H9 (cell line): ENCODE results near the gene FILIP1. TPM values are rescaled to one million over a fixed set of nuclear protein-coding genes. Genes with fewer than 3 reads are reported as not detected.

Source experiments
- DNase-seq: peaks from one replicate; pipeline ENCODE4 v3.0.0-alpha.2; 2017
- H2AFZ ChIP-seq: one replicate; pipeline ENCODE4 v1.6.1; 2013; ENCODE audit warnings: mild to moderate bottlenecking, low read length, control low read depth, moderate library complexity
- H2AK5ac ChIP-seq: 2 replicates; pipeline ENCODE4 v1.6.1; 2013; ENCODE audit warnings: low read length, control low read depth, mixed read lengths; ENCODE audit not compliant: insufficient read length
- H2BK120ac ChIP-seq: one replicate; pipeline ENCODE4 v1.6.1; 2013; ENCODE audit warnings: low read depth, mild to moderate bottlenecking, low read length, control low read depth, inconsistent platforms; ENCODE audit not compliant: poor library complexity, severe bottlenecking
- H2BK12ac ChIP-seq: 2 replicates; pipeline ENCODE4 v1.6.1; 2013; ENCODE audit warnings: low read length, control low read depth, mixed read lengths, low read depth; ENCODE audit not compliant: insufficient read length
- H2BK15ac ChIP-seq: 2 replicates; pipeline ENCODE4 v1.6.1; 2013; ENCODE audit warnings: low read depth, low read length, control low read depth
- H2BK20ac ChIP-seq: one replicate; pipeline ENCODE4 v1.6.1; 2013; ENCODE audit warnings: low read depth, mild to moderate bottlenecking, low read length, control low read depth, inconsistent platforms; ENCODE audit not compliant: poor library complexity, severe bottlenecking
- H2BK5ac ChIP-seq: 2 replicates; pipeline ENCODE4 v1.6.1; 2013; ENCODE audit warnings: low read length, control low read depth, mixed read lengths; ENCODE audit not compliant: insufficient read length
- H3K14ac ChIP-seq: 2 replicates; pipeline ENCODE4 v1.6.1; 2013; ENCODE audit warnings: low read length, control low read depth; ENCODE audit not compliant: insufficient read depth
- H3K18ac ChIP-seq: 2 replicates; pipeline ENCODE4 v1.6.1; 2013; ENCODE audit warnings: low read depth, mild to moderate bottlenecking, mixed read lengths, low read length, control low read depth; ENCODE audit not compliant: insufficient read length
- H3K23ac ChIP-seq: 2 replicates; pipeline ENCODE4 v1.6.1; 2013; ENCODE audit warnings: low read length, control low read depth, mixed read lengths, low read depth; ENCODE audit not compliant: insufficient read length
- H3K23me2 ChIP-seq: 2 replicates; pipeline ENCODE4 v1.6.1; 2013; ENCODE audit warnings: low read depth, mild to moderate bottlenecking, mixed read lengths, low read length, control low read depth; ENCODE audit not compliant: insufficient read length, poor library complexity, severe bottlenecking
- H3K27ac ChIP-seq: 2 replicates; pipeline ENCODE4 v1.5.1; 2013; ENCODE audit warnings: low read length, control low read depth, mixed read lengths, low read depth; ENCODE audit not compliant: insufficient read length
- H3K27me3 ChIP-seq: 2 replicates; pipeline ENCODE4 v1.6.1; 2013; ENCODE audit warnings: low read length, control low read depth, inconsistent platforms; ENCODE audit not compliant: insufficient read depth
- H3K4ac ChIP-seq: 2 replicates; pipeline ENCODE4 v1.6.1; 2013; ENCODE audit warnings: low read depth, mild to moderate bottlenecking, control low read depth, inconsistent platforms, low read length, moderate library complexity
- H3K4me1 ChIP-seq: 2 replicates; pipeline ENCODE4 v1.6.1; 2013; ENCODE audit warnings: low read length, control low read depth, inconsistent platforms; ENCODE audit not compliant: insufficient read depth
- H3K4me2 ChIP-seq: 2 replicates; pipeline ENCODE4 v1.6.1; 2013; ENCODE audit warnings: low read length, control low read depth, mixed read lengths; ENCODE audit not compliant: insufficient read length, insufficient read depth
- H3K56ac ChIP-seq: 2 replicates; pipeline ENCODE4 v1.6.1; 2013; ENCODE audit warnings: low read depth, mild to moderate bottlenecking, mixed read lengths, low read length, control low read depth; ENCODE audit not compliant: insufficient read length
- H3K79me1 ChIP-seq: 2 replicates; pipeline ENCODE4 v1.6.1; 2013; ENCODE audit warnings: low read depth, mild to moderate bottlenecking, moderate library complexity, low read length, control low read depth, inconsistent platforms; ENCODE audit not compliant: insufficient read depth, poor library complexity, severe bottlenecking
- H3K79me2 ChIP-seq: 2 replicates; pipeline ENCODE4 v1.6.1; 2013; ENCODE audit warnings: low read length, control low read depth, inconsistent platforms; ENCODE audit not compliant: insufficient read depth
- H3K9ac ChIP-seq: 2 replicates; pipeline ENCODE4 v1.6.1; 2013; ENCODE audit warnings: low read length, control low read depth, mixed read lengths; ENCODE audit not compliant: insufficient read length; ENCODE audit errors: extremely low read depth
- H3K9me3 ChIP-seq: one replicate; pipeline ENCODE4 v1.6.1; 2013; ENCODE audit warnings: low read depth, low read length, inconsistent platforms; ENCODE audit not compliant: control insufficient read depth
- H3T11ph ChIP-seq: one replicate; pipeline ENCODE4 v1.6.1; 2013; ENCODE audit warnings: mild to moderate bottlenecking, low read length, control low read depth, inconsistent platforms
- H4K20me1 ChIP-seq: one replicate; pipeline ENCODE4 v1.6.1; 2013; ENCODE audit not compliant: control insufficient read depth, insufficient read length, insufficient read depth
- H4K5ac ChIP-seq: 2 replicates; pipeline ENCODE4 v1.6.1; 2013; ENCODE audit warnings: low read depth, mild to moderate bottlenecking, mixed read lengths, low read length, control low read depth; ENCODE audit not compliant: insufficient read length
- H4K8ac ChIP-seq: replicated peaks from 2 replicates; pipeline ENCODE4 v1.6.1; 2013; ENCODE audit warnings: low read length, control low read depth, mixed read lengths, low read depth; ENCODE audit not compliant: insufficient read length
- H4K91ac ChIP-seq: 2 replicates; pipeline ENCODE4 v1.6.1; 2013; ENCODE audit warnings: low read depth, mild to moderate bottlenecking, moderate library complexity, mixed read lengths, low read length, control low read depth; ENCODE audit not compliant: insufficient read length
- H3K27ac Mint-ChIP-seq, 3 experiments: 2 replicates in 2 of 3; 3 replicates in 1 of 3; pipeline ENCODE4 v1.8.0; 2020 to 2021; ENCODE audit warnings: mixed read lengths in 3 of 3, mild to moderate bottlenecking in 1 of 3, moderate library complexity in 1 of 3
- H3K27me3 Mint-ChIP-seq: 2 replicates; pipeline ENCODE4 v1.8.0; 2021; ENCODE audit warnings: low read depth, mild to moderate bottlenecking, moderate library complexity, mixed read lengths
- H3K36me3 Mint-ChIP-seq, 3 experiments: 2 replicates in 2 of 3; 3 replicates in 1 of 3; pipeline ENCODE4 v1.8.0; 2020 to 2021; ENCODE audit warnings: low read depth in 3 of 3, mixed read lengths in 3 of 3; ENCODE audit not compliant: insufficient read depth in 1 of 3
- H3K4me1 Mint-ChIP-seq, 2 experiments: 2 replicates each; pipeline ENCODE4 v1.8.0; 2020; ENCODE audit warnings: mixed read lengths in 2 of 2
- H3K4me3 Mint-ChIP-seq, 2 experiments: 2 replicates in 1 of 2; 3 replicates in 1 of 2; pipeline ENCODE4 v1.8.0; 2020 to 2021; ENCODE audit warnings: mild to moderate bottlenecking in 2 of 2, mixed read lengths in 2 of 2, moderate library complexity in 1 of 2
- H3K9me3 Mint-ChIP-seq, 2 experiments: 2 replicates in 1 of 2; 3 replicates in 1 of 2; pipeline ENCODE4 v1.8.0; 2020; ENCODE audit warnings: mild to moderate bottlenecking in 2 of 2, mixed read lengths in 2 of 2, moderate library complexity in 1 of 2
- WGBS: extraction: QIAGEN DNeasy Blood & Tissue Kit; methylation state at CpG from one replicate; pipeline ENCODE4 v1.1.7; 2013; ENCODE audit warnings: missing lambda C conversion rate, low lambda C conversion rate, mixed read lengths; ENCODE audit not compliant: insufficient read length; ENCODE audit errors: extremely low coverage; 5-methylcytosine and 5-hydroxymethylcytosine counted together
- total RNA-seq: library from RNA; stranded (reverse); gene quantifications from 2 replicates; pipeline ENCODE4 v1.2.1, GENCODE V29; 2021
- TF ChIP-seq, protein P1 (sequence below): fragments of 200-600 bp; sonication (generic); conservative IDR thresholded peaks from 3 replicates; pipeline ENCODE4 v1.8.0; 2021; ENCODE audit warnings: antibody characterized with exemption, mild to moderate bottlenecking

The FILIP1 gene
- total RNA-seq, 1 experiment from 2014 or later: 10.5 TPM

DNA sequence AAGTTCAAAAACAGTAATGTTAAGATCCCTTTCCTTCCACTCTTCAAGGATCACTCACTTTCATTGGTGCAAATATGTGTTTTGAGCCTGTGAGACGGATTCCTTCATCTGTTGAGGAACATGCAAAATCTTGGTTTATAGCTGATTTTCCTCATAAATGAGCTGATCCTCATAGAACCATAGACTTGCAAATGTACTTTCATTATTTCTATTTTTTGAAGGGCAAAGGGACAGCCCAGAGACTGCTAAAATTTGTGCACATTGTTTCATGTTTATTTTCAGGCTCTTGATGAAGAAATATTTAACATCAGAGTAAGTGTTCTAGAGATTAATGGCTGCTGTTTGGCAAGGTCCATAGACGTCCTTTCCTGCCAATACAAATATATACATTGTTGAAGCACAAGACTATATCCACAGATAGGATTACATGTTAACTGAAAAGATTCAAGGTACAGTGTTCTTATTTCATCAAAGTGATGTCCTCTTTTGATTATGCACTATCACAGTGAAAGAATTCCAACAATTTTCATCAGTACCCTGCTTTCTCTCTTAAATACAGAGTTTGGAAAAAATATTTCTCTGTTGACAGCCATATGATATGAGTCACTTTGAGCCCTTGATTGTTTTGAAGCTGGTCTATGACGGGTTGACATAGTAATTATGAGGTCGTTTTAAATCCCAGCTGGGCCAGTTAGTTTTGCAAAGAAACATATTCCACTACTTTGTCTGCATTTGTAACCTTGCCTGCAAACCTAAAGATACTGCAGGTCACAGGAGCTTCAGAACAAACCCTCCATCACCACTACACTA, 95.7 kb downstream of the FILIP1 start:
- H3K9me3 Mint-ChIP-seq: no peaks in the 10 kb centered on the region
- H2AFZ ChIP-seq: no peak overlapping the region
- H3K4me1 ChIP-seq: no peaks in the 10 kb centered on the region
- no peak overlapping the region for H4K91ac ChIP-seq
- no peaks in the 10 kb centered on the region for H3K79me2 ChIP-seq
- no peaks in the 10 kb centered on the region for H3K9me3 ChIP-seq
- peak overlapping the region in 1 of 3 experiments; percentile 8; a peak in 1 of 7 replicates for H3K27ac Mint-ChIP-seq
- H3K36me3 Mint-ChIP-seq: no peaks in the 10 kb centered on the region
- no peak overlapping the region; a peak in 1 of 5 replicates for H3K4me3 Mint-ChIP-seq
- no peak overlapping the region for H2BK5ac ChIP-seq
- H3K23me2 ChIP-seq: no peaks in the 10 kb centered on the region
- H3K27me3 Mint-ChIP-seq: no peaks in the 10 kb centered on the region; the same call in 1 of the 2 replicates
- TF ChIP-seq, protein P1, sequence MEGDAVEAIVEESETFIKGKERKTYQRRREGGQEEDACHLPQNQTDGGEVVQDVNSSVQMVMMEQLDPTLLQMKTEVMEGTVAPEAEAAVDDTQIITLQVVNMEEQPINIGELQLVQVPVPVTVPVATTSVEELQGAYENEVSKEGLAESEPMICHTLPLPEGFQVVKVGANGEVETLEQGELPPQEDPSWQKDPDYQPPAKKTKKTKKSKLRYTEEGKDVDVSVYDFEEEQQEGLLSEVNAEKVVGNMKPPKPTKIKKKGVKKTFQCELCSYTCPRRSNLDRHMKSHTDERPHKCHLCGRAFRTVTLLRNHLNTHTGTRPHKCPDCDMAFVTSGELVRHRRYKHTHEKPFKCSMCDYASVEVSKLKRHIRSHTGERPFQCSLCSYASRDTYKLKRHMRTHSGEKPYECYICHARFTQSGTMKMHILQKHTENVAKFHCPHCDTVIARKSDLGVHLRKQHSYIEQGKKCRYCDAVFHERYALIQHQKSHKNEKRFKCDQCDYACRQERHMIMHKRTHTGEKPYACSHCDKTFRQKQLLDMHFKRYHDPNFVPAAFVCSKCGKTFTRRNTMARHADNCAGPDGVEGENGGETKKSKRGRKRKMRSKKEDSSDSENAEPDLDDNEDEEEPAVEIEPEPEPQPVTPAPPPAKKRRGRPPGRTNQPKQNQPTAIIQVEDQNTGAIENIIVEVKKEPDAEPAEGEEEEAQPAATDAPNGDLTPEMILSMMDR: no peak
- H2AK5ac ChIP-seq: no peak overlapping the region
- H2BK120ac ChIP-seq: no peak overlapping the region
- peaks cover 2 to 3% of the 10 kb centered on the region in 2 experiments; a peak in 3 of 4 replicates for H3K4me1 Mint-ChIP-seq
- H3K79me1 ChIP-seq: no peaks in the 10 kb centered on the region
- no peak overlapping the region for H3K18ac ChIP-seq
- H3K4ac ChIP-seq: no peak overlapping the region
- H3K27ac ChIP-seq: no peak overlapping the region
- H4K20me1 ChIP-seq: no peaks in the 10 kb centered on the region
- no peak overlapping the region for H4K5ac ChIP-seq
- no peak overlapping the region for H3K23ac ChIP-seq
- H3K27me3 ChIP-seq: no peaks in the 10 kb centered on the region
- no peak overlapping the region for H3K56ac ChIP-seq
- H3T11ph ChIP-seq: no peak overlapping the region
- H3K9ac ChIP-seq: no peak overlapping the region
- no peak for DNase-seq
- no peak overlapping the region for H3K14ac ChIP-seq
- H3K4me2 ChIP-seq: no peak overlapping the region
- no peak overlapping the region for H2BK20ac ChIP-seq
- whole genome bisulfite sequencing: no CpG with 5 or more reads among the region's 4 CpGs
- H2BK15ac ChIP-seq: no peak overlapping the region
- H4K8ac ChIP-seq: no peak overlapping the region
- H2BK12ac ChIP-seq: no peak overlapping the region
